ENCODE results near the gene CUX1.

- TF ChIP-seq, protein P1, sequence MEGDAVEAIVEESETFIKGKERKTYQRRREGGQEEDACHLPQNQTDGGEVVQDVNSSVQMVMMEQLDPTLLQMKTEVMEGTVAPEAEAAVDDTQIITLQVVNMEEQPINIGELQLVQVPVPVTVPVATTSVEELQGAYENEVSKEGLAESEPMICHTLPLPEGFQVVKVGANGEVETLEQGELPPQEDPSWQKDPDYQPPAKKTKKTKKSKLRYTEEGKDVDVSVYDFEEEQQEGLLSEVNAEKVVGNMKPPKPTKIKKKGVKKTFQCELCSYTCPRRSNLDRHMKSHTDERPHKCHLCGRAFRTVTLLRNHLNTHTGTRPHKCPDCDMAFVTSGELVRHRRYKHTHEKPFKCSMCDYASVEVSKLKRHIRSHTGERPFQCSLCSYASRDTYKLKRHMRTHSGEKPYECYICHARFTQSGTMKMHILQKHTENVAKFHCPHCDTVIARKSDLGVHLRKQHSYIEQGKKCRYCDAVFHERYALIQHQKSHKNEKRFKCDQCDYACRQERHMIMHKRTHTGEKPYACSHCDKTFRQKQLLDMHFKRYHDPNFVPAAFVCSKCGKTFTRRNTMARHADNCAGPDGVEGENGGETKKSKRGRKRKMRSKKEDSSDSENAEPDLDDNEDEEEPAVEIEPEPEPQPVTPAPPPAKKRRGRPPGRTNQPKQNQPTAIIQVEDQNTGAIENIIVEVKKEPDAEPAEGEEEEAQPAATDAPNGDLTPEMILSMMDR (IDR thresholded peaks at IDR 0.05), result no peak
- TF ChIP-seq POLR2A (IDR thresholded peaks at IDR 0.05) (no peak), EP300 (IDR thresholded peaks at IDR 0.05) (no peak), POLR2AphosphoS5 (IDR thresholded peaks at IDR 0.05) (no peak)
These were observed 493.0 kb downstream of the CUX1 start for GRCh38 chr7:102310414-102310815.

Measured in suprapubic skin (tissue), 4 donors.